NCI-H226 (cell line): ENCODE results near the gene FRMD4A.
"Not testable (repeated sequence)": the region's sequence is repeated elsewhere in the genome, so short reads cannot be mapped to it uniquely, and the experiment has no call there.

Experiments used
- DNase-seq: peaks from one replicate; pipeline ENCODE4 v3.0.0-alpha.2; 2015

Gene FRMD4A

DNA sequence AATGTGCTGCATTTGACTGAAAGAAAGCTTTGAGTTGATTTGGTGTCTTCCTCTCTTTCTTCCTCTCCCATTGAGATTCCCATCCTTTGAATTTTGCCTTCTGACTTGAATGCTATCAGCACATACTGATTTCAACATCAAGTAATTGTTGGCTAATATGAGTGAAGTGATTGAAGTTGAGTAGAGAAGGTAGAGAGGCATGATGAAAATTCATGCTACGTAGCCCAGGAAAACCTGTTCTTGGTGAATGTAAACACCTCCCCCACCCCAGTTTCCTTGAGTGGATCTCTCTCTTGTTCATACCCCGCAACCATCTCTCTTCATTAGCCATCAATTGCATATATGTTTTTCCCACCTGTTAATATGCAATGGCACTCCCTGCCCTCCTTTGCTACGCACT, 193.3 kb downstream of the FRMD4A start:
- DNase-seq, result no peak

- DNase-seq, result not testable (repeated sequence)
Observed at GRCh38 chr10:14135196-14135595, 195.5 kb downstream of the FRMD4A start.

DNA sequence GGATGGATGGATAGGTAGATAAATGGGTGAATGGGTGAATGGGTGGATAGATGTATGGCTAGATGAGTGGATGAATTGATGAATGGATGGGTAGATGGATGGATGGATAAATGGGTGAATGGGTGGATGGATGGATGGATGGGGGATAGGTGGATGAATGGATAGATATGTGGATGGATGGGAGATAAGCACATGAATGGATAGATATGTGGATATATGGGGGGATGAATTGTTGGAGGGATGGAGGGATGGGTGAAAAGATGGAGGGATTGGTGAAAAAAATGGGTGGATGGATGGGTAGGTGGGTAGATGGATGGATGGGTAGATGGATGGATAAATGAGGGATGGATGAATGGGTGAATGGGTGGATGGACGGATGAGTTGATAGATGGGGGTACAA, 196.4 kb downstream of the FRMD4A start:
- no peak for DNase-seq

DNA sequence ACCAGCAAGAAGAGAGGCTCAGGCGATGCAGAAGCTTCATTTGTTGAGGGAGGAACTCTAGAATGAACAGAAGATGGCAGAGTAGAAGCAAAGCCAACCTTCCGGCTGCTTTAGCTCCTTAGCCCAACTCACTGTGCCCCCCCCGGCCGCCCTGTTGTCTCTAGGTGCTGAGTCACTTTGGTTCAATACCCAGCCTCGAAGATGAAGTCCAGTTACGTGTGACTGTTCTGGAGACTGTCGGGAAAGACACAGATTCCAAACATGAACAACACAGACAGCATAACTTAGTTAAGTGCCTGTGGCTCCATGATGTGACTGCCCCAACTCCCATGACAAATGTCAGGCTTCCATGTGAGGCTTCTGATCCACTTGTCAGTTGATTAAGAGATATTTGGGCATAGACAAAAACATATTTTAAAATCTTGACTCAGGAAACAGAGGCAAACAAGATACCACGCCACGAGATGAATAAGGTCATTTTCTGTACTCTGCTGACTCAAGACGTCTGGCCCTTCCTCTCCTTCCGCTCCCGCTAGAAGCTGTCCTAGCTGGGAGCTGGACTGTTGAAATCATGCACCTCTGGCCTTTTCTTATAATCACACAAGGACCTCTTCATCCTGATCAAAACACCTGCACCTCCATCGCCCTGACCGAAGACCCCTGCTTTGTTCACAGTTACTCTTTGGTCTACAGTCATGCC, 199.3 kb downstream of the FRMD4A start:
- DNase-seq, result no peak

GRCh38 chr10:14129770-14130169, 201.0 kb downstream of the FRMD4A start:
- no peak for DNase-seq

DNA sequence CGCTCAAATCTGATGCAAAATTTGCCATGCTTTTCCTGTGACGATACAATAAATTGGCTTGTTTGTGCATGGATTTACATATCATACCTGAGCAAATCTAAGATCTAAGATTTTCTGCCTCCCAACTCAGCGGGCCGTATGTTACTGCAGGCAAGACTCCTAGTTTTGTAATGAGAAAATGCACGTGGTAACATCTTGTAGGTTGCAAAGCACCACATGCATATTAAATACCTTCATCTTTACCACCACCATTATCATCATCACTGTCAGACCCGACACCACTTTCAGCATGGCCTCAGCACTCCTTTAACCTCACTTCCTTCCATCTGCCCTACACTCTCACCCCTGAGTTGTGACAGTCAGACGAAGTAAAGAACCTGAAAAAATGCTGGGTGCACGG, 202.2 kb downstream of the FRMD4A start:
- no peak for DNase-seq

- peak; percentile 70 for DNase-seq
Observed at GRCh38 chr10:14126697-14127440, 203.9 kb downstream of the FRMD4A start.

DNA sequence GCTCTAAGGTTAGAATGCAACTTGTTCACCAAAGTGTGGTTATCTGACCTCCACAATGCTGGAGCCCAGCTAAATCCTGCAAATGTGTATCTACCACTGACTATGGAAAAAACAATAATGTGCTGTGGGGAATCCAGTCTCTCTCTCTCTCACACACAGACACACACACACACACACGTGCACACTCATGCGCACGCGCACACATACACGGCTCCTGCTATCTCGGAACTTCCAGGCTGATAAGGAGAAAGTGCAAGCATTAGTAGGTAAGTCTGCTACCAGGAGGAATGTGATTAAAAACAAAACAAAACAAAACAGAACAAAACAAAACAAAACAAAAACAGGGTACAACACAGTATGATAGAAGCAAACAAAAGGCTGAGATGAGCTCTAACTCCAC, 205.2 kb downstream of the FRMD4A start:
- DNase-seq, result no peak

GRCh38 chr10:14124941-14125340, 205.8 kb downstream of the FRMD4A start:
- no peak for DNase-seq

DNA sequence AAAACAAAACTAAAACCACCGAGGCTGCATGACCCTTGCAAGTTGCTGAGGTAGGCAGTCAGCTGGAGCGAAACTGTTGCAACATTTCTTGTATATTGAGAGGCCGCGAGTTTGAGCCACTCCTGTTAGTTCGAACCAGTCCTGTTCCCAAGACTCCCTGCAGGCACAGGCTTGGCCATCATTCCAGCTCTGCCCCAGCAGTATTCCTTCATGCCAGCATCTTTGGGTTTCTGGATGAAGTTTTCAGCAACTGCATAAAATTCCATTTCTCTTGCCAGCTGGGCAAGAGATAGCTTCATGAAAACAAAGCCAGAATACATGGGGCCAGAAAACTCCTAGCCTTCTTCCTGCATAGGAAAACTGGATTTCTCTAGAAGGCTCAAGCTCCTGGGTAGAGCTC, 207.6 kb downstream of the FRMD4A start:
- DNase-seq, result no peak

- no peak for DNase-seq
Observed at GRCh38 chr10:14120812-14121211, 209.9 kb downstream of the FRMD4A start.

GRCh38 chr10:14118953-14119352, 211.8 kb downstream of the FRMD4A start:
- no peak for DNase-seq

- no peak for DNase-seq
Observed at GRCh38 chr10:14116837-14117236, 213.9 kb downstream of the FRMD4A start.

GRCh38 chr10:14116021-14116420, 214.7 kb downstream of the FRMD4A start:
- no peak for DNase-seq

- no peak for DNase-seq
Observed at GRCh38 chr10:14114791-14115190, 215.9 kb downstream of the FRMD4A start.

DNA sequence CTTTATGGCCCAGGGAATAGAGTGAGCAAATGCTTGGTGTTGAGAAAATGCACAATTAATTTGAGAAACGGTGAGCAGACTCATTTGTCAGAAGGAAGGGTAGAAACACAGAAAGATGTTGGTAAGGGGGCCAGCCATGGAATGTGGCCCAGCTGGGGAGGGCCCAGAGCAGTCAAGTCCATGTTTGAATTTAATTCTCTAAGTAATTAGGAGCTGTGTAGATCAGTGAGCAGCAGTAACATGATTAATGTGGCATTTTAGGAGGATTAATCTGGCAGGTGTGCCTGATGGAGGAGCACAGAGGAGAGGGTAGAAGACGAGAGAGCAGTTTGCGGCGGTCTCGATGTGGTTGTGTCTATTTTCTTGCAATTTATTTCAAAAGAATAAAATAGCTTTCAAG, 218.7 kb downstream of the FRMD4A start:
- DNase-seq, result no peak

- no peak for DNase-seq
Observed at GRCh38 chr10:14111208-14111607, 219.5 kb downstream of the FRMD4A start.

- DNase-seq, result no peak
Observed at GRCh38 chr10:14106828-14107227, 223.9 kb downstream of the FRMD4A start.

- no peak for DNase-seq
Observed at GRCh38 chr10:14102056-14102455, 228.7 kb downstream of the FRMD4A start.

GRCh38 chr10:14099885-14100284, 230.8 kb downstream of the FRMD4A start:
- DNase-seq, result no peak

DNA sequence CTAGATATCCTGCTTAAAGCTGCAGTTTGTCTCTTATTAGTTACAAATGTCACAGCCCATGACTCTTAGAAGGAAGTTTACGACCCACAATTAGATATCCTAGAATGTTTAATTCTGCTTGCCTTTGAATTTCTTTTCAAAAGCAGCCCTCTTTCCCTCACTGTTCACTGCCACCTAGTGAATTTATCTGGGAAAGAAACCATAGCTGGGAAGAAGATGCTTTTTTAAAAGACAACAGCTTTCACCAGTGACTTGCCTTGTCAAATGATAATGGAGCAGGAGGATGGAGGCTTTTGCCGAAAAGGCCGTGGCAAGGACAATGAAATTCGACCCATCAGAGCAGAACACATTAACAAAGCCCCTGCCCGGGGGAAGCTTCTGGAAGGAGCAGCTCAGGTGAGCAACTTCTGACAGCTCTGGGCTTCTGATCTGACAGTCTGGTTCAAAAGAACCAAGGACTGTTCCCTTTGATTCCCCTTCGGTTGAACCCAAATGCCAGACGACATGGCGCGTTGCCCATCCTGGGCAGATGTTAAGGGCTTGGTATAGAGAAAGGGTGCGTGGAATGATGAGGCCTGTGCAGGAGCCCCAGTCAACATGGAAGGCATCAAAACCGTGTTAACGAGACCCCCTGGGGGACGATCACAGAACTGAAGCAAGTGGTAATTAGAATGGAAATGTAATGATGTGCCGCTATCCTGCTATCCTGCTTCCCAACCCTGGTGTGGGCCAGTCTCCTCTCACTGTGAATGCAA, 236.8 kb downstream of the FRMD4A start:
- no peak for DNase-seq

DNA sequence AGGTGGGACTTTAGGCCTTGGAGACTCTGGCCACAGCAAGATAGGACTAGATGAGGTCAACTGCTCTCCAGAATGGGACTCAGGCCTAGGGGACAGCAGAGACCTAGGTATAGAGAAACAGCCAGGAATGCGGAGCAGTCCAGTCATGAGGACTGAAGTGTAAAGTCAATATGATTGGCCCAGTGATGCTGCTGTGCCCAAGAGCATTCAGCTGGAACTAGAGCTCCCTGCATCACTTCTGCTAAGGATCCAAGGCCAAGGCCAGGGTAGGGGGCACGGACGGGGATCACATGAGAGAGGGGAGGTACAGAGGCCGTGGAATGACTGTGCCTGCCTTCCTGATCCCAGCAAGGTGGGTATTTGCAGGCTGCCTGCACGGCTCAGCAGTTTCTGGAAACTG, 237.9 kb downstream of the FRMD4A start:
- DNase-seq, result no peak

DNA sequence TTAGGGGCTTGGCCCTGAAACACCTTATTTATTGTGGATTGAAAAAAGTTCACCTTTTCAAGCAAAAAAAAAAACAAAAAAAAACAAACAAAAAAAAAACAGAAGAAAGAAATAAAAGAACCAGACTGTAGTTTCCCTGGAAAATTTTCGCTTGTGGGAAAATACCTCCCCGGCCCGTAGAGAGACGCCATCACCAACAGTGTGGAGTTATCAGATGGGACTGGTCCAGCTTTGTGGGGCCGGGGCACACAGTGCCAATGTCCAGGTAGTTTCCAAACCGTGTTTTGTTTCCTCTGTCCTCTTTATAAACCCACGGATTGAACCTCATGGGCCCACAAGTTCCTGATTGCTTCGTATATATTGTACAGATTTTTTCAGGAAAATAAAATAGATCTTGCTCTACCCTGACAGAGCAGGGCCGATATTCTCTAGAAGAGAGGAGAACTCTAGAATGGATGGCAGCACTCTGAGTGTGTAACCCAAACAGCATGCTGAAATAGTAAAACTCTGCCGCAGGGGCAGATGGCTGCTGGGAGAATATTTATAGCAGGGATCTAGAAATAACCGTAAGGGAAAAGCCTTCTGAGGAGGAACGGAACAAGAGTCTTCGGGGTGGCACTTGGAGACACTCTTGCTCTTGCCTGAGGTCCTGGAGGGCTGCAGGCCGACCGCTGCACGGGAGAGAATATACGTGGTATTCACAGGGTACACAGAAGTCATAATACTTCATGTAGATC, 241.0 kb downstream of the FRMD4A start:
- DNase-seq, result no peak
